Measurements from ENCODE around the gene PRR5L.

Gene PRR5L

DNA sequence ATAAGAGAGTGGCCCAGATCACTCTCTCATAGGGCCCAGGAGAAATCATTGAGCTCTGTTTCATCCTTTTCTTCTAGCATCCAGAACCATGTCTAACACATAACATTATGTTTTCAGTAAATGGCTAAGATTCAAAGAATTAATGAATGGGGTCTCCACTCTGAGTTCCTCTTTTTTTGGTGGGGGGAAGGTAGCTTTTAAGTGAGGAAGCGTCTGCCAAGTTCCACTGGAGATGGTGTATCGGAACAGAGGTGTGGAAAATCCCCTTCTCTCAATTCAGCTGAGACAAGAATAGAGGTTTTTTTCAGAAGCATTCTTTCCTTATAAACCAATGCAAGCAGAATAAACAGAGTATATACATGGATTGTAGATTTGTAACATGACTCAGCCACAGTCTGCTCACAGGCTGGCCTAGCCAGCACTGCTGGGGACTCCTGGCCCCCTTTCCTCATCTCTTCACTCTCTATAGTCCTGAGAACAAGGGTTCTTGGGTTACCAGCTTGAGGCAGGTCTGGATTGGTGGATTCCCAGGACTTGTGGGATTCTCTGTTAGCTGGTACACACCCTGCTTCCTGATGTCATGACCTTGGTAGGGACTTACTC is 116.8 kb downstream of the PRR5L start:
- H3K27me3 Mint-ChIP-seq (ENCODE audit: low read depth, poor library complexity): no peaks in the 10 kb centered on the region
- DNase-seq: no peak
- no peak overlapping the region for H3K4me3 Mint-ChIP-seq
- peaks cover 16% of the 10 kb centered on the region for H3K4me1 Mint-ChIP-seq
- peaks cover 8% of the 10 kb centered on the region for H3K9me3 Mint-ChIP-seq
- no peak overlapping the region for H3K27ac Mint-ChIP-seq
- H3K36me3 Mint-ChIP-seq (ENCODE audit: low read depth): peaks cover 49% of the 10 kb centered on the region
- no peak for TF ChIP-seq CTCF (IDR thresholded peaks at IDR 0.05)

- Mint-ChIP-seq H3K27me3 (ENCODE audit: low read depth, poor library complexity) (peaks cover 3% of the 10 kb centered on the region), H3K36me3 (ENCODE audit: low read depth) (peaks cover 44% of the 10 kb centered on the region), H3K9me3 (peaks cover 8% of the 10 kb centered on the region), H3K4me1 (peaks cover 29% of the 10 kb centered on the region), H3K4me3 (no peak overlapping the region), H3K27ac (no peak overlapping the region)
- TF ChIP-seq CTCF (IDR thresholded peaks at IDR 0.05): no peak
- no peak for DNase-seq
These were observed 121.1 kb downstream of the PRR5L start for GRCh38 chr11:36417154-36417553.

GRCh38 chr11:36419791-36420424 is 123.8 kb downstream of the PRR5L start:
- TF ChIP-seq CTCF (IDR thresholded peaks at IDR 0.05): no peak
- no peak overlapping the region for H3K4me3 Mint-ChIP-seq
- H3K9me3 Mint-ChIP-seq: peaks cover 7% of the 10 kb centered on the region
- no peak overlapping the region for H3K27ac Mint-ChIP-seq
- peaks cover 43% of the 10 kb centered on the region for H3K36me3 Mint-ChIP-seq (ENCODE audit: low read depth)
- no peak for DNase-seq
- H3K4me1 Mint-ChIP-seq: peaks cover 40% of the 10 kb centered on the region
- H3K27me3 Mint-ChIP-seq (ENCODE audit: low read depth, poor library complexity): peaks cover 7% of the 10 kb centered on the region

- Mint-ChIP-seq H3K36me3 (ENCODE audit: low read depth) (peaks cover 35% of the 10 kb centered on the region), H3K4me3 (no peak overlapping the region), H3K27ac (peak overlapping the region; percentile 77), H3K27me3 (ENCODE audit: low read depth, poor library complexity) (peaks cover 7% of the 10 kb centered on the region), H3K4me1 (peaks cover 40% of the 10 kb centered on the region), H3K9me3 (no peaks in the 10 kb centered on the region)
- no peak for DNase-seq
- TF ChIP-seq CTCF (IDR thresholded peaks at IDR 0.05): no peak
These were observed 125.6 kb downstream of the PRR5L start for GRCh38 chr11:36421546-36422155.

DNA sequence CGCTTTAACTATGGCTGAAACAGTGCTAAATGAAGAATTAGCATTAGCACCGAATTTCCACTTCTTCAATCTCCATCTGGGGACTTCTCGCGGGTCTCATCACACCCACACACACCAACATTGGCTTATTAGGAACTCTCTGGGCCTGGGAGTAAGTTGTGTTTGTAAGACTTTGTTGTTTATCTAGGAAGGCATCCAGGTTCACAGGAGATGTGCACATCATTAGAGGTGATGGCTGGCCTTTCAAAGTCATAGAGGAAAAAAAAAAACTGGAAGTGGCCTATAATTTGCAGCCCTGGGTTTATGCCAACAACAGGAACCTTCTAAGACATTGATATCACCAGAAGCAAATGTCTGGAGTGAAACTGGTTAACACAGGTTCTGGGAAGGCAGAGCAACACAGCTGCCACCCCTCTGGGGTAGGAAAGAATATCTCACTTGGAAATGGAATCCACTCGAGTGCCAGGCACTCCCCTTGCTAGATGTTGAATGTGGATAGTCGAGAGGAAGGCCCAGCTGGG is 129.5 kb downstream of the PRR5L start:
- TF ChIP-seq CTCF (IDR thresholded peaks at IDR 0.05): no peak
- Mint-ChIP-seq H3K27ac (no peak overlapping the region), H3K9me3 (no peaks in the 10 kb centered on the region), H3K27me3 (ENCODE audit: low read depth, poor library complexity) (peaks cover 4% of the 10 kb centered on the region), H3K4me1 (peaks cover 26% of the 10 kb centered on the region), H3K4me3 (no peak overlapping the region), H3K36me3 (ENCODE audit: low read depth) (peaks cover 16% of the 10 kb centered on the region)
- no peak for DNase-seq
